22Rv1 (cell line): ENCODE measurements around the gene FBP2.

Source experiments
- H3K27ac ChIP-seq: fragments of 450-650 bp; 2 replicates; pipeline ENCODE4 v1.5.1; 2017
- ZFX ChIP-seq: fragments of 450-650 bp; IDR thresholded peaks from 2 replicates; pipeline ENCODE4 v1.6.1; 2017; ENCODE audit warnings: antibody characterized with exemption, borderline replicate concordance
- TF ChIP-seq, protein P1 (sequence below): fragments of 450-650 bp; IDR thresholded peaks from 2 replicates; pipeline ENCODE4 v1.5.1; 2017; ENCODE audit warnings: mild to moderate bottlenecking

Gene FBP2

GRCh38 chr9:94607423-94607691, 13.7 kb upstream of the FBP2 start:
- TF ChIP-seq ZFX = no peak
- TF ChIP-seq, protein P1, sequence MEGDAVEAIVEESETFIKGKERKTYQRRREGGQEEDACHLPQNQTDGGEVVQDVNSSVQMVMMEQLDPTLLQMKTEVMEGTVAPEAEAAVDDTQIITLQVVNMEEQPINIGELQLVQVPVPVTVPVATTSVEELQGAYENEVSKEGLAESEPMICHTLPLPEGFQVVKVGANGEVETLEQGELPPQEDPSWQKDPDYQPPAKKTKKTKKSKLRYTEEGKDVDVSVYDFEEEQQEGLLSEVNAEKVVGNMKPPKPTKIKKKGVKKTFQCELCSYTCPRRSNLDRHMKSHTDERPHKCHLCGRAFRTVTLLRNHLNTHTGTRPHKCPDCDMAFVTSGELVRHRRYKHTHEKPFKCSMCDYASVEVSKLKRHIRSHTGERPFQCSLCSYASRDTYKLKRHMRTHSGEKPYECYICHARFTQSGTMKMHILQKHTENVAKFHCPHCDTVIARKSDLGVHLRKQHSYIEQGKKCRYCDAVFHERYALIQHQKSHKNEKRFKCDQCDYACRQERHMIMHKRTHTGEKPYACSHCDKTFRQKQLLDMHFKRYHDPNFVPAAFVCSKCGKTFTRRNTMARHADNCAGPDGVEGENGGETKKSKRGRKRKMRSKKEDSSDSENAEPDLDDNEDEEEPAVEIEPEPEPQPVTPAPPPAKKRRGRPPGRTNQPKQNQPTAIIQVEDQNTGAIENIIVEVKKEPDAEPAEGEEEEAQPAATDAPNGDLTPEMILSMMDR = no peak
- no peak overlapping the region; the same call in 1 of the 2 replicates for H3K27ac ChIP-seq

GRCh38 chr9:94606646-94607422, 13.2 kb upstream of the FBP2 start:
- H3K27ac ChIP-seq = no peak overlapping the region
- TF ChIP-seq ZFX = no peak
- TF ChIP-seq, protein P1 = no peak

- TF ChIP-seq, protein P1 = peak; percentile 80
- no peak for TF ChIP-seq ZFX
- no peak overlapping the region for H3K27ac ChIP-seq
Observed at GRCh38 chr9:94603259-94604160, 9.9 kb upstream of the FBP2 start.

GRCh38 chr9:94602666-94603065, 9.0 kb upstream of the FBP2 start:
- TF ChIP-seq, protein P1 = no peak
- TF ChIP-seq ZFX = no peak
- no peak overlapping the region for H3K27ac ChIP-seq

GRCh38 chr9:94600715-94601114, 7.1 kb upstream of the FBP2 start:
- H3K27ac ChIP-seq = no peak overlapping the region
- no peak for TF ChIP-seq ZFX
- TF ChIP-seq, protein P1 = no peak

GRCh38 chr9:94600258-94600657, 6.6 kb upstream of the FBP2 start:
- H3K27ac ChIP-seq = no peak overlapping the region

More at GRCh38 chr9:94600258-94600657, 6.6 kb upstream of the FBP2 start:
- TF ChIP-seq ZFX = no peak
- TF ChIP-seq, protein P1 = no peak
